OCI-LY1 (cell line): ENCODE results near the gene LTBP4.

ENCODE experiments used
- H2AFZ ChIP-seq: fragments of 200-600 bp; sonication (generic), shearing (Covaris generic); 2 replicates; pipeline ENCODE4 v1.6.0; 2014; ENCODE audit warnings: antibody characterized with exemption, mild to moderate bottlenecking, low read length
- H3F3A ChIP-seq: fragments of 200-600 bp; sonication (generic), shearing (Covaris generic); 2 replicates; pipeline ENCODE4 v1.6.0; 2014; ENCODE audit warnings: mild to moderate bottlenecking, antibody characterized with exemption, low read length, moderate library complexity; ENCODE audit not compliant: insufficient read depth
- H3K27ac ChIP-seq: fragments of 200-600 bp; sonication (generic); 2 replicates; pipeline ENCODE4 v1.5.1; 2014; ENCODE audit warnings: low read length, mixed run types, mild to moderate bottlenecking, low read depth; ENCODE audit not compliant: poor library complexity, severe bottlenecking
- H3K27me3 ChIP-seq: fragments of 200-600 bp; sonication (generic); 2 replicates; pipeline ENCODE4 v1.6.0; 2014; ENCODE audit warnings: antibody characterized with exemption, mild to moderate bottlenecking, low read length, moderate library complexity; ENCODE audit not compliant: insufficient read depth
- H3K36me3 ChIP-seq: fragments of 200-600 bp; sonication (generic); 2 replicates; pipeline ENCODE4 v1.6.1; 2014; ENCODE audit warnings: mild to moderate bottlenecking, antibody characterized with exemption, low read length, moderate library complexity, mixed read lengths; ENCODE audit not compliant: insufficient read depth
- H3K4me1 ChIP-seq: fragments of 200-600 bp; sonication (generic); 2 replicates; pipeline ENCODE4 v1.5.1; 2014; ENCODE audit warnings: mild to moderate bottlenecking, low read length, moderate library complexity; ENCODE audit not compliant: insufficient read depth, severe bottlenecking
- H3K4me2 ChIP-seq: fragments of 200-600 bp; sonication (generic), shearing (Covaris generic); 2 replicates; pipeline ENCODE4 v1.6.1; 2014; ENCODE audit warnings: low read length
- H3K4me3 ChIP-seq: fragments of 200-600 bp; sonication (generic); 2 replicates; pipeline ENCODE4 v1.5.1; 2014; ENCODE audit warnings: low read length, low read depth, mild to moderate bottlenecking, mixed read lengths; ENCODE audit not compliant: poor library complexity, severe bottlenecking
- H3K79me2 ChIP-seq: fragments of 200-600 bp; shearing (Covaris generic); 2 replicates; pipeline ENCODE4 v1.6.1; 2016; ENCODE audit warnings: mixed run types, low read length, mixed read lengths; ENCODE audit not compliant: insufficient read depth
- H3K9ac ChIP-seq: fragments of 200-600 bp; sonication (generic), shearing (Covaris generic); 2 replicates; pipeline ENCODE4 v1.6.1; 2014; ENCODE audit warnings: mild to moderate bottlenecking, low read length, mixed read lengths
- H3K9me2 ChIP-seq: fragments of 200-600 bp; sonication (generic), shearing (Covaris generic); 2 replicates; pipeline ENCODE4 v1.6.1; 2014; ENCODE audit warnings: low read depth, mild to moderate bottlenecking, low read length, mixed read lengths
- H3K9me3 ChIP-seq: fragments of 200-600 bp; shearing (Covaris generic); 2 replicates; pipeline ENCODE4 v1.6.1; 2014; ENCODE audit warnings: low read length, mixed read lengths
- H4K20me1 ChIP-seq: fragments of 200-600 bp; sonication (generic), shearing (Covaris generic); 2 replicates; pipeline ENCODE4 v1.6.0; 2016; ENCODE audit warnings: mild to moderate bottlenecking, low read length; ENCODE audit not compliant: insufficient read depth
- CTCF ChIP-seq: fragments of 200-600 bp; sonication (generic), shearing (Covaris generic); IDR thresholded peaks from 2 replicates; pipeline ENCODE4 v1.5.1; 2017; ENCODE audit warnings: mild to moderate bottlenecking, antibody characterized with exemption, low read length, moderate library complexity, mixed read lengths
- EZH2 ChIP-seq: fragments of 200-600 bp; sonication (generic), shearing (Covaris generic); IDR thresholded peaks from 2 replicates; pipeline ENCODE4 v1.8.0; 2017; ENCODE audit warnings: borderline replicate concordance, mixed run types, mild to moderate bottlenecking, antibody characterized with exemption, low read length, moderate library complexity, mixed read lengths

LTBP4 gene

GRCh38 chr19:40597329-40597838 lies 3.8 kb upstream of the LTBP4 start:
- Histone ChIP-seq H3K9me2 (no peaks in the 10 kb centered on the region), H3K9ac (no peak overlapping the region), H3K27ac (no peak overlapping the region), H3K4me1 (peaks cover 19% of the 10 kb centered on the region), H3K9me3 (no peaks in the 10 kb centered on the region), H3K79me2 (no peaks in the 10 kb centered on the region), H3K4me3 (no peak overlapping the region), H3K27me3 (no peaks in the 10 kb centered on the region), H2AFZ (no peak overlapping the region), H4K20me1 (no peaks in the 10 kb centered on the region), H3F3A (no peaks in the 10 kb centered on the region), H3K4me2 (no peak overlapping the region), H3K36me3 (no peaks in the 10 kb centered on the region)
- TF ChIP-seq CTCF = no peak
- TF ChIP-seq EZH2 = no peak

- Histone ChIP-seq H3K4me1 (peaks cover 28% of the 10 kb centered on the region), H3F3A (no peaks in the 10 kb centered on the region), H3K9me3 (no peaks in the 10 kb centered on the region), H3K27me3 (no peaks in the 10 kb centered on the region), H3K4me2 (no peak overlapping the region), H3K36me3 (no peaks in the 10 kb centered on the region), H4K20me1 (no peaks in the 10 kb centered on the region), H2AFZ (no peak overlapping the region), H3K9me2 (no peaks in the 10 kb centered on the region), H3K27ac (no peak overlapping the region), H3K9ac (no peak overlapping the region), H3K4me3 (no peak overlapping the region), H3K79me2 (no peaks in the 10 kb centered on the region)
- peak; percentile 95 for TF ChIP-seq CTCF
- TF ChIP-seq EZH2 = no peak
Observed at GRCh38 chr19:40598121-40598917, 2.9 kb upstream of the LTBP4 start.

GRCh38 chr19:40598918-40599307 lies 2.3 kb upstream of the LTBP4 start:
- H3K4me2 ChIP-seq = no peak overlapping the region

More at GRCh38 chr19:40598918-40599307, 2.3 kb upstream of the LTBP4 start:
- H3K27me3 ChIP-seq = no peaks in the 10 kb centered on the region
- no peaks in the 10 kb centered on the region for H4K20me1 ChIP-seq
- H3K36me3 ChIP-seq = no peaks in the 10 kb centered on the region
- H3K79me2 ChIP-seq = no peaks in the 10 kb centered on the region
- H3K27ac ChIP-seq = no peak overlapping the region
- H3K9me2 ChIP-seq = no peaks in the 10 kb centered on the region
- H2AFZ ChIP-seq = no peak overlapping the region
- no peaks in the 10 kb centered on the region for H3F3A ChIP-seq
- no peaks in the 10 kb centered on the region for H3K9me3 ChIP-seq
- no peak overlapping the region for H3K4me3 ChIP-seq
- TF ChIP-seq CTCF (no peak), EZH2 (no peak)
- peaks cover 31% of the 10 kb centered on the region for H3K4me1 ChIP-seq
- H3K9ac ChIP-seq = no peak overlapping the region
